Stimulated activated CD4-positive, alpha-beta T cell treated with anti-CD3 and anti-CD28 coated beads, Interleukin-2, amount 100 ng/mL, for 24 hours (primary cell): ENCODE measurements around the gene SRA1.
A peak's percentile ranks its signal among the peaks of the same experiment; 100 is the strongest.
"Not testable (repeated sequence)": the region's sequence is repeated elsewhere in the genome, so short reads cannot be mapped to it uniquely, and the experiment has no call there.

Experiments used
- DNase-seq, 2 donors: peaks; one replicate each; pipeline ENCODE4 v3.0.0-alpha.2; 2020

Gene SRA1

DNA sequence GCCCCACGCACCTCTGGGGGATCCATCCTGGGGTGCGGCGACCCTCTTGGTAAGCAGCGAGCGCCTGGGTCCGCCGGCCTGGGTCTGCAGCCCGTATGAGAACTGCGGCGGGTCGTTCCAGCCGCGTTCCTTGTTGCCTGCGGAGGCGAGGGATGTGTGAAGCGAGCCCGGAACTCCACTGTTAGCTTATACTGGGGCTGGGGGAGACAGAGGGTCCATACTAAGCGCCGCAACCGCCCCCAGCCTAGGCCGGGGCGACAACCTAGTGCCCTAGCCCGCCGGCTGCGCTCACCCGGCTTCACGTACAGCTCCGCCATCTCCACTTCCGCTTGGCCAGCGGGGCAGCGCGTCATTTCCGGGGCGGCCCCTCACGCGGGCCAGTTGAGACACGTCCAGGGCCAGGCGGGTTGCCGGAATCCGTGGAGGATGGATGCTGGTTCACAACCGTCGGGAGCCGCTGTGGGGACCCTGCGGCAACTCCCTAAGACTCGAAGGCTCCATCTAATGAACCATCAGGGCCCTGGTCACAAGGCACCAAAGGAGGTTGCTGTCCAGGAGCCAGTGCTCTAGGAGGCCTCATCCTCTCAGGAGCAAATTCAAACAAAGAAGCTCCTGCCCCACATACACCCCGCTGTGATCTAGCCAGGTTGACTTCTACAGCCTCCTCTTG lies at the start of gene SRA1:
TSS of gene SRA1 (minus strand) at position 338 of the 670 bp plus-strand sequence. CDS start at position 317, 21 bp downstream.
- DNase-seq = peak; percentile 88 to 93

DNA sequence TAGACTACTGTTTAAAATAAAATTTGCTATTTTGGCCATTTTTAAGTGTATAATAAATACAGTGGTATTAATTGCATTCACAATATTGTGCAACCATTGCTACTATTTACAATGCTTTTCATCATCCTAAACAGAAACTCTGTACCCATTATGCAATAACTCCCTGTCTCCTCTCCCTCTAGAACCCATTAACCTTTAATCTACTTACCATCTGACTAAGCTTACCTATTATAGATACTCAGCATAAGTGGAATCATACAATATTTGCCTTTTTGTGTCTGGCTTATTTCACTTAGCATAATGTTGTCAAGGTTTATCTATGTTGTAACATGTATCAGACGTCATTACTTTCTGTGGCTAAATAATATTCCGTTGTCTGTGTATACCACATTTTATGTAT lies 49.8 kb upstream of the SRA1 start:
- no peak for DNase-seq

DNA sequence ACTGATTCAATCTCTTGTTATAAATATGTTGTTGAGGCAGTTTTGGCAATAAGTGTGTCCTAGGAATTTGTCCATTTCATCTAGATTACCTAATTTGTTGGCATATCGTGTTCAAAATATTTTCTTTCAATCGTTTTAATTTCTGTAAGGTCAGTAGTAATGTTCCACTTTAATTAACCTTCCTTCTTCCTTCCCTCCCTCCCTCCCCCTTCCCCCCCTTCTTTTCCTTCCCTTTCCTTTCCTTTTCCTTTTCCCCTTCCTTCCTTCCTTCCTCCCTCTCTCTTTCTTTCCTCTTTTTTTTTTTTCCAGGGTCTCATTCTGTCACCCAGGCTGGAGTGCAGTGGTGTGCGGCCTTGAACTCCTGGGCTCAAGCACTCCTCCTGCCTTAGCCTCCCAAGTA lies 48.6 kb upstream of the SRA1 start:
- DNase-seq = no peak

DNA sequence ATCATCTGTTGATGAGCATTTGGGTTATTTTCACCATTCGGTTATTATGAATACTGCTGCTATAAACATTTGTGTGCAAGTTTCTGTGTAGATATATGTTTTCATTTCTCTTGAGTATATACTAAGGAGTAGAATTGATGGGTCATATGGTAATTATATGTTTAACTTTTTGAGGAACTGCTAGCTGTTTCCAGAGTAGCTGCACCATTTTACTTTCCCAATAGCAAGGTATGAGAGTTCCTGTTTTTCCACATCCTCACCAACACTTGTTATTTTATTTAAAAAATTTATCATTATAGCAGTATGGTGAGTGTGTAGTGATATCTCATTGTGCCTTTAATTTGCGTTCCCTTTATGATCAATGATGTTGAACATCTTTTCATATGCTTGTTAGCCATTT lies 46.5 kb upstream of the SRA1 start:
- no peak for DNase-seq

DNA sequence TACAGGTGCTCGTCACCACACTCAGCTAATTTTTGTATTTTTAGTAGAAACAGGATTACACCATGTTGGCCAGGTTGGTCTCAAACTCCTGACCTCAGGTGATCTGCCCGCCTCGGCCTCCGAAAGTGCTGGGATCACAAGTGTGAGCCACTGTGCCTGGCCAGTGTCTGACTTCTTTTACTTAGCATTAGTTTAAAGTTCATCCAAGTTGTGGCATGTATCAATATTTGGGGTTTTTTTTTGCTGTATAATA lies 46.1 kb upstream of the SRA1 start:
- not testable (repeated sequence) for DNase-seq

DNA sequence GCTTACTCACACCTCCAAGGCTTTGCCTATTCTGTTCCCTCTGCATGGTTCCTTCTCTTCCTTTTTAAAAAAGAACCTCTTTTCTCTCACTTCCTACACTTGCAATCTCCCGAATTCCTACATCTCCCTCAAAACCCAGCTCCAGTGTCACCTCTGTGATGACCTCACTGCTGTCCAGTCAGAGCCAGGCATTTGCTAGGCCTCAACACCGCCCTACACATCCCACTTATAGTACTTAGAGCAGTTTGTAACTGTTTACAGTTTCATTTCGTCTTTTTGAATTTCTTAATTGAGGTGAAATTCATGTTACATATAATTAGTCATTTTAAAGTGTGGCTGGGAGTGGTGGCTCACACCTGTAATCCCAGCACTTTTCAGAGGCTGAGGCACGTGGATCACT lies 44.9 kb upstream of the SRA1 start:
- DNase-seq = no peak

DNA sequence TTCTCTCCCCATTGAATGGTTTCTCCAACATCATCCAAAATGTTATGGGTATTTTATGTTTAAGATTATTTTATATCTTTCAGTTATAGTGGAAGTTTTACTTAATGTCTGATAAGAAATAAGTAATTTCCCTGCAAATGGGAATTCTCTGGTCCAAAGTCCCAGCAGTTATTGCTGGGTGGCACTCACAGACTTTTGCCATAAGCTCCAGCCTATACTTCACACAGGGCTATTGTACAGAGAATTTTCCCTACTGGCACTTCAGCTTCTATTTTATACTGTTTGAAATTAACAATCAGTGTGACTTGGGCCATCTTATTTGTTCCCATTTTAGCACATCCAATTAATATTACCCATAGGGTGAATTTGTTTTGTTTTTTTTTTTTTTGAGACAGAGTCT lies 42.8 kb upstream of the SRA1 start:
- DNase-seq = no peak

DNA sequence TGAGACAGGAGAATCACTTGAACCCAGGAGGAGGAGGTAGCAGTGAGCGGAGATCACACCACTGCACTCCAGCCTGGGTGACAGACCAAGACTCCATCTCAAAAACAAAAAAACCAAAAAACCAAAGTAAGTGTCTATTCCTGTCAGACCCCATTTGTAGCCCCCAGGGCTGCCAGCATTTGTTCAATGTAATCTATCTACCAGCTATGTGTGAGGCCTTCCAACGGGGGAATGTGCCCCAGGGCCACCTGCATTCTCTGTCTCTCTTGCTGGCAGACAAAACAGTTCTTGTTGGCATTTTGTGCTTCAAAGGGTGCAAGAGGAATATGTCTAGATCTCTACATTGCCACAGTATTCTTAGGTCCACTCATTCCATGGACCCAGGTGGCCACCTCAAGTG lies 41.6 kb upstream of the SRA1 start:
- no peak for DNase-seq

DNA sequence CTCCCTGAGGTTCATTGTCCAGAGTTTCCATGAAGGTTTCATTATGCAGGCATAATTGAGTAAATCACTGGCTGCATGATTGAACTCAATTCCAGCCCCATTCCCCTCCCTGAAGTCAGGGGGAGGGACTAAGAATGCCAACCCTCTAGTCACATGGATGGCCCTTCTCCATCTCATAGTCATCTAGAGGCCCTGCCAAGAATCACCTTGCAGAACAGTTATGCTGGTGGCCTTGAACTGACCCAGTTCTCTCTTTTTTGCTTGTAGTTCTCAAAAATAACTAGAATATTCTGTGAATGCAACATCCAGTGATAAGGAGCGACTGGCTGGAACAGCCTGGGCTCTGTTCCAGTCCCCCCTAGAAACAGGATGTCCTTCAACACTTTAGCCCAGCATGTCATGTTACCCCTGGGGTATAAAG lies 39.1 kb upstream of the SRA1 start:
- no peak for DNase-seq

DNA sequence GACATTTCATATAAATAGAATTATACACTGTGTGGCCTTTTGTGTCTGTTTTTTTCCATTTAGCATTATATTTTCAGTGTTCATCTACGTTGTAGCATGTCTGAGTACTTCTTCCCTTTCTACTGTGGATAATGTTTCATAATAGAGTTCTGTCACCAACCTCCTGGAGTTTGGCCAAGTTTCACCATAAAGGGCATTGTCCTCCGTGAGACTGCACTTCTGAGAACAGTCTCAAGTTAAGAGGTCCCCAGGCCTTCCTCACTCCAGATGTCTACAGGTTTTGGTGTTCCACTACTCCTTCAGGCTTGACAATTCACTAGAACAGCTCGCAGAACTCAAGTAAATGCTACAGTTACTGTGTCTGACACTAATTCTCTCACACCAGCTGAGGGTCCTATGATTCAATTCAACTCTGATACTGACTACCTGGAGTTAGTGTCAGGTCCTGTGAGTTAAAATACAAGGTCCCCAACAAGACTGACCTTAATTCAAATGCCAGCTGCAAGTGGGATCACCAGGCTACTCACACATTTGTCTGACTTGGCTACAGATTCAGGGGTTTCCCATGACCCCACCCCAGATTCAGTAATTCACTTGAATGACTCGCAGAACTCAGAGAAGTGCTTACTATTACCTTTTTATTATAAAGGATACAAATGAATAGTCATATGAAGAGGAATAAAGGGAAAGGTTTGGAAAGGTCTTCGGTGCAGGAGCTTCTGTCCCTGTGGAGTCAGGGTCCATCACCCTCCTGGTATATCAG lies 38.4 kb upstream of the SRA1 start:
- no peak for DNase-seq

DNA sequence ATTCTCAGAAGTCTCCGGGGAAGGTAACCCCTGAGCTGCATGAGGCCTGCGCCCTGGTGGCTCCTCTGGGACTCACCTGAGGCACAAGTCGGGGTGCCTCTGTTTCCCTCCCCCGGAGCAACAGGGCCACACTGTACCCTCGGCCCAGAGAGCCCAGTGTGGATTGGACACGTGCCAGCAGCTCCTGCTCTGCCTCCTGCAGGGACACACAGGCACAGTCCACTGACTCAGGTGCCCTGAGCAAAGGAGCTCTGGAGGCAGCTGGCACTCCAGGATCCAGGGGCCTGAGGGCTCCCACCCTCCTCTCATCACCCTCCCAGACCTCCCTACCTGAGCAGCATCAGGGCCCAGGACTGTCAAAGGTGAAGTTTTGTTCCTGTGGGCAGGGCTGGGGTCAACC lies 36.9 kb upstream of the SRA1 start:
- no peak for DNase-seq

DNA sequence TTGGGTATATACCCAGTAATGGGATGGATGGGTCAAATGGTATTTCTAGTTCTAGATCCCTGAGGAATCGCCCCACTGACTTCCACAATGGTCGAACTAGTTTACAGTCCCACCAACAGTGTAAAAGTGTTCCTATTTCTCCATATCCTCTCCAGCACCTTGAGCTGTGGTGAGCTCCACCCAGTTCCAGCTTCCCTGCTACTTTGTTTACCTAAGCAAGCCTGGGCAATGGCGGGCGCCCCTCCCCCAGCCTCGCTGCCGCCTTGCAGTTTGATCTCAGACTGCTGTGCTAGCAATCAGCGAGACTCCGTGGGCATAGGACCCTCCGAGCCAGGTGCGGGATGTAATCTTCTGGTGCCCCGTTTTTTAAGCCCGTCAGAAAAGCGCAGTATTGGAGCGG lies 35.8 kb upstream of the SRA1 start:
- DNase-seq = not testable (repeated sequence)

DNA sequence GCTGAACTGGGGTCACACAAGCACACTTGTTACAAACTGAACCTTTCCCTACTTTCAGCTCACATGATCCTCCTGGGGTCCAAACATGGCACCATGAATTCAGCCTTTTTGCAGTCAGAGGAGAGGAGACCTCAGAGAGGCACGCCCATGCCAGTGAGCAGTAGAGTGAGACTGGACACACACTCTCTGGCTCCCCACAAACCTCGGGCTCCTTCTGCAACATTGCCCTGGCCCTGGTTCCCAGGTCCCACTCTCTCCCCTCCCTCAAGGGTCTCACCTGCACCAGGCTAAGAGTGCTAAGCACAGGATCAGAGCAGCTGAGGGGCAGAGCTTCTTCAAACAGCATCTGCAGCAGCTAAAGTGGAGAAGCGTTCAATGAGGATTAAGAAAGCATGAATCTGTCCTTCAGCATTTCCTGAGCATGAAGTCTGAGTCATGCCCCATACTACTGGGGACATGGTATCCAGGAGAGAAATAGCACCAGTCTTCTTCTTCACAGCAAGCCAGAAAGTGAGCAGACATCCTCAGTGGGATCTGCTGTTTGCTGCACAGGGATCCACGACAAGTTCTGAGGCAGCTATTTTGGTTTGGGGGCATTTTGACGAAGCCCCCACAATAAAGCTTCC lies 34.6 kb upstream of the SRA1 start:
- no peak for DNase-seq

DNA sequence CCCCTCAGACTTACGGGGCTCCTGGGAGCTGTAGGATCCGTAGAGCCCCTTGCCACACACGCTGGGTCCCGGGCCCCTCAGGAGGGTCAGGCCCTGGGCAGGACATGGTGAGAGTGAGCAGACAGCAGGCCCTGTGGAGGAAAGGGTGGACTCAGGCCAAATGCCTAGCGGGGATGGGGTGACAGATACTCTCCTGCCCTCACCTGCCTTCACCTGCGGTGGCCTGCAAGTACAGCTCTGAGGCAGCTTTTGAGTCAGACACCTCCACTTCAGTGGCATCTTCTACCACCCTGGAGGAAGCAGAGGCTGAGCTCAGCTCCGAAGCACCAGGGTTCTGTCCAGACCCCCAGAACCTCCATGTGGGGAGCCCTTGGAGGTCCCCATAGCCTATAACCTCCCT lies 33.6 kb upstream of the SRA1 start:
- DNase-seq = no peak

DNA sequence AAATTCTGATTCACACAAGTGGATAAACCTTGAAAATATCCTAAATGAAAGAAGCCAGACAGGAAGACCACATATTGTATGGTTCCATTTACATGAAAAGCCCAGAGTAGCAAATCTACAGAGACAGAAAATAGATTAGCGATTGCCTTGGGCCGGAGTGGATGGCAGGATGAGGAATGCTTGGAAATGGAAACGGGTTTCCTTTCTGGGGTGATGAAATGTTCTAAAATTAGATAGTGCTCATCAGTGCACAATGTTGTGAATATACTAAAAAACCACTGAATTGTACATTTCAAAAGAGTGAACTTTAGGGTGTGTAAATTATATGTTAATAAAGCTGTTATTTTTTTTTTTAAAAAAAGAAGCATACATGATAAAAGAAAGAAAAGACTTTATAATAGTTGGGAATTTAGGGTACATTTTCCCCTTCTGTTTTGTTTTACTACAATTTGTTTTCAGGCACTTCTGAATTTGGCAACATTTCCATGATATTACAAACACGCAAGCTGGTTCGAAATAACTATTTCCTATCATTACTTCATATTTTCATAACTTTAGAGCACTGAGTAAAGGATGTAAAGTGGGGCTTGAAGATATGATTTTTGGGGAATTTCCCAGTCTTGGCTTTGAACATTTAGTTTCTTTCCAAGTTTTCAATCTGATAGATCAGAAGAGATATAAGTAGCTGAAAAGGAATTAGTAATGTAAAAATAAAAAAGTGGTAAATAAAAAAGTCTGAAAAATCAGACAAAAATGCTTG lies 31.2 kb upstream of the SRA1 start:
- DNase-seq = no peak

DNA sequence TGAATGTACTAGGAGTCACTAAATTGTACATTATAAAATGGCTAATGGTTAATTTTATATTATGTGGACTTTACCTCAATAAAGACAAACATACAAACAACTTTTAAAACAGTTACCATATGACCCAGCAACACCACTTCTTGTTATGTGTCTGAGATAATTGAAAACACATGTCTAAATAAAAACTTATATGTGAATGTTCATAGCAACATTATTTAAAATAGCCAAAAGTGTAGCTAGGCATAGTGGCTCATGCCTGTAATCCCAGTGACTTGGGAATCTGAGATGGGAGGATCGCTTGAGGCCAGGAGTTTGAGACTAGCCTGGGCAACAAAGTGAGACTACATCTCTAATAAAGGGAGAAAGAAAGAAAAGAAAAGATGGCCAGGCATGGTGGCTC lies 30.2 kb upstream of the SRA1 start:
- no peak for DNase-seq

DNA sequence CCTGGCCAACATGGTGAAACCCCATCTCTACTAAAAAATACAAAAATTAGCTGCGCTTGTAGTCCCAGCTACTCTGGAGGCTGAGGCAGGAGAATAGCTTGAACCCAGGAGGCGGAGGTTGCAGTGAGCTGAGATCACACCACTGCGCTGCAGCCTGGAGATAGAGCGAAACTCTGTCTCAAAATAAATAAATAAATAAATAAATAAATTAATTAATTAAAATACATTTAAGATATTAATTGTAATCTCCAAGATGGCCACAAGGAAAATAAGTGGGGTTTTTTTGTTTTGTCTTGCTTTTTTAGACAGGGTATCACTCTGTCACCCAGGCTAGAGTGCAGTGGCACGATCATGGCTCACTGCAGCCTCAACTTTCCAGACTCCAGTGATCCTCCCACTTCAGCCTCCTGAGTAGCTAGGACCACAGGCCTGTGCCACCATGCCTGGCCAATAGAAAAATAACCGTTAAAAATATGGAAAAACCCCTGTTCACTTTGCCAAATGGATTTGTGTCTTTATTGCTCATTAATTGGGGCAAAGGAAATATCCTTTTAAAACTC lies 22.0 kb upstream of the SRA1 start:
- DNase-seq = not testable (repeated sequence)

DNA sequence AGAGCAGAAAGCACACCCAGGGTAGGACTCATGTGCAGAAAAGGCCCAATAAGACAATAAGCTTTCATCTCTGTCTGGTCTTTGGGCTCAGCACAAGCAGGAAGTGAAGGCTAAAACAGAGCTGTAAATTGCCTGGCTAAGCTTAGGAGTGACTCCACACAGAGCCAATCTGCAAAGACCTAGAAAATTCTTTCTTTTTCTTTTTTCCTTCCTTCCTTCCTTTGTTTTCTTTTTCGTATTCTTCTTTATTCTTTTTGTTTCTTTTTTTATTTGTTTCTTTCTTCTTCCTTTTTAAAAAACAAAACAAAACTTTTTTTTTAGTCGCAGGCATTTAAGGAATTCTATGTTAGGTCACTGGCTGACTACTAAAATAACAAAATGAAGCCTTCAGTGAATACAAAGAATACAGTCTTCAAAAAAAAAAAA lies 19.5 kb upstream of the SRA1 start:
- DNase-seq = no peak

DNA sequence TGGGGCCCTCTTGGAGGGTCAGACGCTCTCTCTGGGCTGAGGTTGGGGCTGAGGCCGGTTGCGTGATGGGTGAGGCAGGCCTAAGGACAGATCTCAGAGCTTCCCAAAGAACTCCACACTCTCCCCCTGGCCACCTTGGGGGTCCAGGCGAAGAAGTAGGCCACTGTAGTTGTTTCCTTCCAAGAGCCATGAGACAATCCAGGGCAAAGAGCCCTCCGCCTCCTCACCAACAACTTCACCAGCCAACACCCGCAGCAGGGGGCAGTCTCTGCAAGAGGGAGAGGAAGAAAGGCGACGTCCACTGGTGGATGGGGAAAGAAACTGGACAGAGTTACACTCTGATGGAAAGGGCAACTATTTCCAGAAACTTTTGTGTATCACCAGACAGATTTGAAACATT lies 18.0 kb upstream of the SRA1 start:
- DNase-seq = no peak

DNA sequence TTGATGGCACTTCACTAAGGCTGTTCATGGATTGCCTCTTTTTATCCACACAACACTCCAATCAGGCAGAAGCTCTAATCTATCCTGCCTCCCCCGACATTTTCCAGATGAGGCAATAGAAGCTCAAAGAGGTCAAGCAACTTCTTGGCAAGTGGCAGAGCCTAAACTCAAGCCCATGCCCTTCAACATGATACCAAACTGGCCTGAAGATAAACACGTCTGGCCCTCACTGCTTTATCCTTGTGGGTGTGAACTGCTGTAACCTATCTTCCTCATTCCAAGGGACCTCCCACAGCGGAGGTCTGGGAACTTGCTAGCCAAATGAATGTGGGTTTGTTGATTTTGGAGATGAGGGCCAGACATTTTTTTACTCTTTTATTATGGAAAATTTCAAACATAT lies 16.9 kb upstream of the SRA1 start:
- DNase-seq = no peak

DNA sequence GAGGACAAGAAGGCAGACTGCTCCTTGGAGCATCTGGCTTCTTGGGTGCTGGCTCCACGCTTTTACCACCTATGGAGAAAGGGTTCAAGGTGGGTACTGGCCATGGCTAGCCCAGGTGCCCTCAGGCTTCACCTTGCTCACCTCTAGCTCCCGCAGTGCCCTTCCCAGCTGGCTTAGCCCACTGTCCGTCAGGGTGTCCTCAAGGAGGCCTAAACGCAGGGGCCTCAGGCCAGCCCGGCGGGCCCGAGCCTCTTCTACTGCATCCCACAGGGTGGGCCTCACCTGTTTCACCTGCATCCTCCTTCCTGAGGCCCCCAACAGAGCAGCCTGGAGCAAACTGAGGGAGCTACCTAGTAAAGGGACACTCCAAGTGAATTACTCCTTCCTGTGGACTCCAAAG lies 16.4 kb upstream of the SRA1 start:
- DNase-seq = no peak

DNA sequence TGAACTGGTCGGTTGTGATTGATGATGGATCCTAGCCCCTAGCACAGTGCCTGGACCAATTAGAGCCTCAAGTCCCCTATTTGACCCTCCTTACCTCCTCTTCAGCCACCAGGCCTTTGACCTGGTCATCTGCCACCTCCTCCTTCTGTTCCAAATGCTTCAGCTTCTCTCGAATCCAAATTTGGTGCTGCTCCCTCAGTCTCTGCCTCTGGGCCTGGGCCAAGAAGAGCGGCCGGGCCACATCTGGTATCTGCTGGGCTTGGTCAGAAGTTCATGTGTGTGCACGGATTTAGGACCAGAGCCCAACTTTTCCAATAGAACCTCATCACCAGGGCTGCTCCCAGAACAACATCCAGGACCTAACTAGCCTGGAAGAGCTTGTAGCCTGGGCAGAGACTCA lies 13.8 kb upstream of the SRA1 start:
- no peak for DNase-seq

DNA sequence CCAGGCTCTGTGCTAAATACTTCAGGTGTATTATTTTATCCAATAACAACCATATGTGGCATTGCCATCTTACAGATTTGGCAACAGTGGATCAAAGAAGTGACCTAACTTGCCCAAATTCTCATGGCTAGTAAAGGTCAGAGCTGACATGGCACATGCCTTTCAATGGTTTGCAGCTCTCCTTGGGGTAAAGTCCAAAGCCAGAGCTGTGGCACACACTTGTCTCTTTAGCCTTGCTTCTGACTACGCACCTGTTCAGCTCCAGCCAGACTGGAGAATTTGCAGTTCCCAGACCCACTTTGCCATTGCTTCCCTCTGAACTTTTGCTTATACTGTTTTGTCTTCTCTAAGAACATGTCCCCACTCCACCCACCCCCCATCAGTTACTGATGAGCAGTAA lies 13.2 kb upstream of the SRA1 start:
- DNase-seq = no peak

DNA sequence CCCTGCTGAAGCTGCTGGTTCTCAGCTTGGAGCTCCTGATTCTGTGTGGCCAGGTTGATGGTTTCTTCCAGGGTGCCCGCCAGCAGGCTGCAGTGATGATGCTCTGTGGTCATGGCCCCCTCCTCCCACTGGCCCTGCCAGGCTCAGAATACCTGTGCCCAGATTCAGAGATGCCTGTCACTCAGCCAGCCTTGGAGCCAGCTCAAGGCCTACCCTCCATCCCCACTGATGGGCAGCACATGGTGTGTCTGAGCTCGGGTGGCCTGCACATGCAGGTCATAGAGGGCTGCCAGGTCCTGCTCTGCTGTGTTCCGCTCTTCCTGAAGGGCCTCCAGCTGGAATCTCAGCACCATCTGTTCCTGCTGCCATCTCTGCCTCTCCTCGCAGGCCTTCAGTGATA lies 12.8 kb upstream of the SRA1 start:
- no peak for DNase-seq
